Activated CD8-positive, alpha-beta T cell treated with anti-CD3 and anti-CD28 coated beads for 36 hours (primary cell): ENCODE results near the gene IQCE. TPM values are rescaled to one million over a fixed set of nuclear protein-coding genes. Genes with fewer than 3 reads are reported as not detected.

ENCODE experiments used
- ATAC-seq: fragments of 200-7000 bp; cut with Tn5 transposase; one replicate; pipeline ENCODE4 v1.10.0; 2021; ENCODE audit warnings: mild to moderate bottlenecking, moderate library complexity
- CTCF ChIA-PET: fragments of 350-600 bp; sonication (Branson Sonifier 250); formaldehyde crosslinking; loops from one replicate; lab custom pipeline; 2021; ENCODE audit warnings: antibody characterized with exemption; lab: Charles Lee
- POLR2A ChIA-PET: fragments of 350-600 bp; sonication (Branson Sonifier 250); formaldehyde crosslinking; loops from one replicate; lab custom pipeline; 2021; ENCODE audit warnings: antibody characterized with exemption; lab: Charles Lee
- DNase-seq: peaks from one replicate; pipeline ENCODE4 v3.0.0-alpha.2; 2020
- H3K27ac Mint-ChIP-seq: one replicate; pipeline ENCODE4 v1.8.0; 2021; ENCODE audit warnings: mild to moderate bottlenecking, mixed read lengths
- H3K27me3 Mint-ChIP-seq: one replicate; pipeline ENCODE4 v1.8.0; 2021; ENCODE audit warnings: mixed read lengths
- H3K36me3 Mint-ChIP-seq: one replicate; pipeline ENCODE4 v1.8.0; 2021; ENCODE audit warnings: low read depth, mixed read lengths
- H3K4me1 Mint-ChIP-seq: one replicate; pipeline ENCODE4 v1.8.0; 2021; ENCODE audit warnings: low read depth, mixed read lengths
- H3K4me3 Mint-ChIP-seq: one replicate; pipeline ENCODE4 v1.8.0; 2021; ENCODE audit warnings: mild to moderate bottlenecking, moderate library complexity, mixed read lengths
- H3K9me3 Mint-ChIP-seq: one replicate; pipeline ENCODE4 v1.8.0; 2021; ENCODE audit warnings: mixed read lengths
- intact Hi-C: fragments of 100-400 bp; cut with micrococcal nuclease; formaldehyde crosslinking; loops from one replicate; pipeline ENCODE4 v1.10.0; 2022
- total RNA-seq, 2 experiments: library from RNA; stranded (reverse); gene quantifications; one replicate each; pipeline ENCODE4 v1.2.3, GENCODE V29; 2021
- TF ChIP-seq, protein P1 (sequence below): fragments of 200-600 bp; IDR thresholded peaks from one replicate; pipeline ENCODE4 v1.8.0; 2022; ENCODE audit warnings: antibody characterized with exemption, mild to moderate bottlenecking

Gene IQCE, protein sequence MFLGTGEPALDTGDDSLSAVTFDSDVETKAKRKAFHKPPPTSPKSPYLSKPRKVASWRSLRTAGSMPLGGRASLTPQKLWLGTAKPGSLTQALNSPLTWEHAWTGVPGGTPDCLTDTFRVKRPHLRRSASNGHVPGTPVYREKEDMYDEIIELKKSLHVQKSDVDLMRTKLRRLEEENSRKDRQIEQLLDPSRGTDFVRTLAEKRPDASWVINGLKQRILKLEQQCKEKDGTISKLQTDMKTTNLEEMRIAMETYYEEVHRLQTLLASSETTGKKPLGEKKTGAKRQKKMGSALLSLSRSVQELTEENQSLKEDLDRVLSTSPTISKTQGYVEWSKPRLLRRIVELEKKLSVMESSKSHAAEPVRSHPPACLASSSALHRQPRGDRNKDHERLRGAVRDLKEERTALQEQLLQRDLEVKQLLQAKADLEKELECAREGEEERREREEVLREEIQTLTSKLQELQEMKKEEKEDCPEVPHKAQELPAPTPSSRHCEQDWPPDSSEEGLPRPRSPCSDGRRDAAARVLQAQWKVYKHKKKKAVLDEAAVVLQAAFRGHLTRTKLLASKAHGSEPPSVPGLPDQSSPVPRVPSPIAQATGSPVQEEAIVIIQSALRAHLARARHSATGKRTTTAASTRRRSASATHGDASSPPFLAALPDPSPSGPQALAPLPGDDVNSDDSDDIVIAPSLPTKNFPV
- 1 to 10 TPM; 4.0 to 4.3 TPM for total RNA-seq

- ATAC-seq, result peak; percentile 50
- Mint-ChIP-seq H3K27ac (peak within 1 kb of the TSS; percentile 59), H3K36me3 (peaks cover 3% of the 10 kb centered on the region), H3K9me3 (no peaks in the 10 kb centered on the region), H3K4me3 (peak within 1 kb of the TSS; percentile 76), H3K27me3 (no peaks in the 10 kb centered on the region), H3K4me1 (peaks cover 30% of the 10 kb centered on the region)
- peak; percentile 92 for DNase-seq
- TF ChIP-seq, protein P1, sequence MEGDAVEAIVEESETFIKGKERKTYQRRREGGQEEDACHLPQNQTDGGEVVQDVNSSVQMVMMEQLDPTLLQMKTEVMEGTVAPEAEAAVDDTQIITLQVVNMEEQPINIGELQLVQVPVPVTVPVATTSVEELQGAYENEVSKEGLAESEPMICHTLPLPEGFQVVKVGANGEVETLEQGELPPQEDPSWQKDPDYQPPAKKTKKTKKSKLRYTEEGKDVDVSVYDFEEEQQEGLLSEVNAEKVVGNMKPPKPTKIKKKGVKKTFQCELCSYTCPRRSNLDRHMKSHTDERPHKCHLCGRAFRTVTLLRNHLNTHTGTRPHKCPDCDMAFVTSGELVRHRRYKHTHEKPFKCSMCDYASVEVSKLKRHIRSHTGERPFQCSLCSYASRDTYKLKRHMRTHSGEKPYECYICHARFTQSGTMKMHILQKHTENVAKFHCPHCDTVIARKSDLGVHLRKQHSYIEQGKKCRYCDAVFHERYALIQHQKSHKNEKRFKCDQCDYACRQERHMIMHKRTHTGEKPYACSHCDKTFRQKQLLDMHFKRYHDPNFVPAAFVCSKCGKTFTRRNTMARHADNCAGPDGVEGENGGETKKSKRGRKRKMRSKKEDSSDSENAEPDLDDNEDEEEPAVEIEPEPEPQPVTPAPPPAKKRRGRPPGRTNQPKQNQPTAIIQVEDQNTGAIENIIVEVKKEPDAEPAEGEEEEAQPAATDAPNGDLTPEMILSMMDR, result no peak
- POLR2A ChIA-PET, result interaction anchor here (0.9 to 3.0 kb wide), 7 partner anchors 11 to 153 kb away, joined by 3 to 9 read pairs (median 3); no protein-coding TSS in a partner anchor
- intact Hi-C loops, result loop anchor here (10.0 kb wide), 1 partner anchor 76 kb away; the partner anchor contains the start of gene TTYH3
- CTCF ChIA-PET, result interaction anchor here (1.0 to 1.5 kb wide), 2 partner anchors 11 to 81 kb away, joined by 3 read pairs; no protein-coding TSS in a partner anchor
Observed at GRCh38 chr7:2558629-2559282, at the start of gene IQCE. IQCE (plus strand) TSS chr7:2558979; CDS start chr7:2559182, 203 bp downstream.

DNA sequence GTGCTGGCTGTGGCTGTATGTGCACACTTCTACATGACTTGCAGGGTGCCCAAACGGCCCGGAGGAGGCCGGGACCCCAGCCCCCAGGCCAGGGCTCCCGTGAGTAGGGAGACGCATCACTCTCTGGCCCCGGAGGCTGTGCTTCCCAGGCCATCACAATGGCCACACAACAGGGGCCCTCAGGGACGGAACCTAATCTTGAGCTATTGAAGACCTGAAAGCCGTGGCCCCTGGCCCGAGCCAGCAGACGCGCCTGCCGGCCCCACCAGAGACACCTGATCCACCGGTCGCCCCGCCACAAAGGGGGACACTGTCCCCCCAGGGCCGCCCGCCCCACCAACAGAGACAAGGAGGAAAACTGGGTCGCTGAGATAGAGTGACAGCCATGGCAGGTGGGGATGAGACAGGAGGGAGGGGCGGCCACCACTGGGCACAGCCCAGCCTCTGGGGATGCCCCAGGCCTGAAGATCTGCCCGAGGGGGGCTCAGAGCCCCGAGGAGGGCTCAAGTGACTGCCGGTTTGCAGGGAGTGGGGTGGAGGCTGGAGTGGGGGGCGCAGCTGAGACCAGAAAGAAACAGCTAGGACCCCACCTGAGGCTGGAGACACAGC, 49.4 kb upstream of the IQCE start:
- DNase-seq (no peak), ATAC-seq (no peak)
- POLR2A ChIA-PET, result interaction anchor here (0.8 to 6.2 kb wide), 6 partner anchors 8 to 210 kb away, joined by 3 to 60 read pairs (median 7); partner anchors contain the start of gene LFNG
- intact Hi-C loops, result no loop called here
- TF ChIP-seq, protein P1, result no peak
- Mint-ChIP-seq H3K4me3 (peak overlapping the region; percentile 68), H3K9me3 (no peaks in the 10 kb centered on the region), H3K36me3 (no peaks in the 10 kb centered on the region), H3K27ac (peak overlapping the region; percentile 84), H3K27me3 (no peaks in the 10 kb centered on the region), H3K4me1 (peaks cover 53% of the 10 kb centered on the region)
- CTCF ChIA-PET, result interaction anchor here (1.2 to 2.2 kb wide), 5 partner anchors 9 to 200 kb away, joined by 3 to 8 read pairs (median 4); no protein-coding TSS in a partner anchor

DNA sequence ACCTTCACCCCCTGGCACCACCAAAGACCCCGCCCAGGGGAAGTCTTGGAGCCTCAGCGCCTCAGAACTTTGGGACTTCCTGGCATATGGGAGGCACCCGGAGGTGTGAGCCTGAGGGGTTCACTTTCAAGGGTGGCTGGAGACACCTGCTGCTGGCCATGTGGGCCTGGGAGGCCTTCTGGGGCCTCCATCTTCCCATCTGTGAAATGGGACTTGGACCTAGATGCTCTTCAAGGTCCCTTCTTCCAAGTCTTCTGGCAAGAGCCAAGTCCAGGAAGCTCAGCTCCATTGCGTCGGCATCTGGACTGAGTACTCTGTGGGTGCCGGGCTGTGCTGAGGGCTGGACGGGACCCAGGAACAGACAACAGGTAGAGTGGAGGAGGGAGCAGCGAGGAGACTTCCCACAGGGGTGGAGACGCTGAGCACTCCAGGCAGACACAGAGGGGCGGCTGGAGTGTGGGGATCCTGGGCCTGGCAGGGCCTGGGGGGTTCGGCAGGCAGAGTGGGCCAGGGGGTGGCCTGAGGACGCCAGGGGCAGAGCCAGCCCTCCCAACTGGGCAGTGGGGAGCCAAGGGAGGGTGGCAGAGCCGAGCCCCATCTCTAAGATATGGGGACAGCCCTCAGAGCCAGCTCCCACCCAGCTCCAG, 48.5 kb upstream of the IQCE start:
- Mint-ChIP-seq H3K9me3 (no peaks in the 10 kb centered on the region), H3K4me1 (peaks cover 53% of the 10 kb centered on the region), H3K36me3 (no peaks in the 10 kb centered on the region), H3K27ac (peak overlapping the region; percentile 93), H3K4me3 (peak overlapping the region; percentile 65), H3K27me3 (no peaks in the 10 kb centered on the region)
- POLR2A ChIA-PET, result interaction anchor here (0.8 to 6.2 kb wide), 6 partner anchors 12 to 209 kb away, joined by 3 to 60 read pairs (median 10); partner anchors contain the start of gene LFNG
- no peak for DNase-seq
- TF ChIP-seq, protein P1, result no peak
- intact Hi-C loops, result no loop called here
- no peak for ATAC-seq
- CTCF ChIA-PET, result interaction anchor here (1.2 to 2.2 kb wide), 4 partner anchors 18 to 200 kb away, joined by 3 to 5 read pairs (median 3); no protein-coding TSS in a partner anchor
